Breast epithelium (tissue), 3 donors: Measurements from ENCODE around the gene PDLIM7.

Experiments
- CTCF ChIP-seq, 3 donors: fragments of 450-650 bp; IDR thresholded peaks; one replicate each; pipeline ENCODE4 v1.5.1; 2016 to 2017; ENCODE audit warnings: antibody characterized with exemption in 3 of 3, mild to moderate bottlenecking in 3 of 3, moderate library complexity in 3 of 3
- POLR2A ChIP-seq: fragments of 450-650 bp; IDR thresholded peaks from one replicate; pipeline ENCODE4 v1.6.1; 2016; ENCODE audit warnings: antibody characterized with exemption, mild to moderate bottlenecking, moderate library complexity

GRCh38 chr5:177542816-177543465, 45.5 kb upstream of the PDLIM7 start:
- TF ChIP-seq CTCF (IDR thresholded peaks at IDR 0.05) = no peak
- no peak for TF ChIP-seq POLR2A
